Endothelial cell (in vitro differentiated cells): ENCODE results near the gene SPATA16. TPM values are rescaled to one million over a fixed set of nuclear protein-coding genes. Genes with fewer than 3 reads are reported as not detected.

Experiments
- DNase-seq: peaks from one replicate; pipeline ENCODE4 v3.0.0; 2021; ENCODE audit warnings: low spot score
- H3K27ac Mint-ChIP-seq: one replicate; pipeline ENCODE4 v1.8.0; 2021; ENCODE audit warnings: mixed read lengths, inconsistent platforms; ENCODE audit not compliant: unreplicated experiment
- H3K27me3 Mint-ChIP-seq: one replicate; pipeline ENCODE4 v1.8.0; 2021; ENCODE audit warnings: mild to moderate bottlenecking, moderate library complexity, mixed read lengths, inconsistent platforms; ENCODE audit not compliant: unreplicated experiment
- H3K36me3 Mint-ChIP-seq: one replicate; pipeline ENCODE4 v1.8.0; 2021; ENCODE audit warnings: mild to moderate bottlenecking, low read depth, mixed read lengths, inconsistent platforms; ENCODE audit not compliant: unreplicated experiment
- H3K4me1 Mint-ChIP-seq: one replicate; pipeline ENCODE4 v1.8.0; 2021; ENCODE audit warnings: mild to moderate bottlenecking, mixed read lengths, inconsistent platforms; ENCODE audit not compliant: unreplicated experiment
- H3K4me3 Mint-ChIP-seq: one replicate; pipeline ENCODE4 v1.8.0; 2021; ENCODE audit warnings: mild to moderate bottlenecking, mixed read lengths, inconsistent platforms; ENCODE audit not compliant: unreplicated experiment
- H3K9me3 Mint-ChIP-seq: one replicate; pipeline ENCODE4 v1.8.0; 2021; ENCODE audit warnings: mixed read lengths, inconsistent platforms; ENCODE audit not compliant: unreplicated experiment
- CTCF ChIP-seq: fragments of 200-600 bp; sonication (generic); IDR thresholded peaks from one replicate; pipeline ENCODE4 v1.5.0; 2021; ENCODE audit warnings: antibody characterized with exemption; ENCODE audit not compliant: unreplicated experiment
- total RNA-seq: library from RNA; stranded (reverse); fragmentation: NEBNext Ultra II Directional; extraction: Animal tissue kit (Norgen Biotek cat#: 25700); gene quantifications from one replicate; pipeline ENCODE4 v1.2.1, GENCODE V29; 2021; ENCODE audit not compliant: unreplicated experiment

SPATA16 gene
- total RNA-seq, 1 donor from 2014 or later: 0.15 TPM

DNA sequence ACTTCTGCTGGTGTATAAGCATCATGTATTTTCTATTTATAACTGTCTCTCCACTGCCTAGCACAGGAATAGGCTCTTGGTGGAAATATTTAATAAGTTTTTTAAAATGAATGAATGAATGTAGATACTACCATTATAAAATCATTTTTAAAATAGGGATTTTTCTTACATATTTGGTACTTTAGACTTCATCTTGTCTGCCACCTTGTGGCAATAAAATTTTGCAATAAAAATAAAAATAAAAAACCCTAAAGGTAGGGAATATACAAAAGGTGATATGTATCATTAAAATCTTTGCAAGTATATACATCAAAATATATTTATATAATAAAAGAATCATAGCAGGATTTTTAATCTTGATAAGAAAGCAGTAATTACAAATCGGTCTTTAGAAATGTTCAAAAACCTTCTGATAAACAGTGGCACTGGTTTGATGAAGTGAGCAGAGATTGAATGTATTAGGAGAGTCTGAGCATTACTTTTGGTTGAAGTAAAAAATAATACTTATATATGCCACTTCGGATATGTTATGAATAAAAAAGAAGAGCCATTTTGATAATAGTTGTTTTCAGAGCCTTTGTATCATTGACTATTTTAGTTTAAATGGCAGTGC lies 95.2 kb downstream of the SPATA16 start:
- H3K27me3 Mint-ChIP-seq: no peaks in the 10 kb centered on the region
- no peak overlapping the region for H3K27ac Mint-ChIP-seq
- H3K4me1 Mint-ChIP-seq: peaks cover 12% of the 10 kb centered on the region
- DNase-seq: no peak
- no peaks in the 10 kb centered on the region for H3K9me3 Mint-ChIP-seq
- no peak overlapping the region for H3K4me3 Mint-ChIP-seq
- TF ChIP-seq CTCF: peak; percentile 61
- H3K36me3 Mint-ChIP-seq: no peaks in the 10 kb centered on the region

- Mint-ChIP-seq H3K4me1 (peaks cover 12% of the 10 kb centered on the region), H3K36me3 (no peaks in the 10 kb centered on the region), H3K27me3 (no peaks in the 10 kb centered on the region), H3K4me3 (no peak overlapping the region), H3K27ac (no peak overlapping the region), H3K9me3 (no peaks in the 10 kb centered on the region)
- TF ChIP-seq CTCF: no peak
- DNase-seq: no peak
Observed at GRCh38 chr3:173044998-173045397, 96.0 kb downstream of the SPATA16 start.

DNA sequence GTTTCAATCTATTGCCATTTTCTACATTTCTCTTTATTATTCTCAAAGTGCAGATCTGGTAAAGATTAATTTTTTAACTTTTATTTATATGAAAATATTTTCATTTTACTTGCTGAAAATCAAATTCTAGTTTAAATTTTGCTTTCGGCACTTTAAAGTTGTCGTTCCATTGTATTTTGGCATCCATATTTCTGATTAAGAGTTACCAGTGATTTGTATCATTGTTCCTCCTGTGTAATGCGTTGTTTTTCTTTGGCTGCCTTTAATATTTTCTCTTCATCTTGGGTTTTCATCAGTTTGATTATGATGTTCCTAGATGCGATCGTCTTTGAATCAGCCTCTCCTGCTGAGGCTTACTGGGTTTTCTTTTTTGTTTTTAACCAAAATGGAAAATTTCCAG lies 97.3 kb downstream of the SPATA16 start:
- no peak overlapping the region for H3K27ac Mint-ChIP-seq
- H3K4me1 Mint-ChIP-seq: peaks cover 12% of the 10 kb centered on the region
- no peaks in the 10 kb centered on the region for H3K9me3 Mint-ChIP-seq
- no peak for TF ChIP-seq CTCF
- H3K4me3 Mint-ChIP-seq: no peak overlapping the region
- no peaks in the 10 kb centered on the region for H3K27me3 Mint-ChIP-seq
- no peak for DNase-seq
- H3K36me3 Mint-ChIP-seq: no peaks in the 10 kb centered on the region

GRCh38 chr3:173038484-173038871 lies 102.6 kb downstream of the SPATA16 start:
- peaks cover 4% of the 10 kb centered on the region for H3K4me1 Mint-ChIP-seq
- no peak for DNase-seq
- no peak overlapping the region for H3K27ac Mint-ChIP-seq
- no peak overlapping the region for H3K4me3 Mint-ChIP-seq
- H3K9me3 Mint-ChIP-seq: no peaks in the 10 kb centered on the region
- H3K36me3 Mint-ChIP-seq: no peaks in the 10 kb centered on the region
- TF ChIP-seq CTCF: no peak
- no peaks in the 10 kb centered on the region for H3K27me3 Mint-ChIP-seq

- Mint-ChIP-seq H3K27me3 (no peaks in the 10 kb centered on the region), H3K27ac (no peak overlapping the region), H3K4me3 (no peak overlapping the region), H3K36me3 (no peaks in the 10 kb centered on the region), H3K9me3 (no peaks in the 10 kb centered on the region), H3K4me1 (peaks cover 4% of the 10 kb centered on the region)
- no peak for DNase-seq
- TF ChIP-seq CTCF: no peak
Observed at GRCh38 chr3:173037840-173038483, 103.1 kb downstream of the SPATA16 start.
